Panc1 (cell line): ENCODE results near the gene ARHGDIA. TPM values are rescaled to one million over a fixed set of nuclear protein-coding genes. Genes with fewer than 3 reads are reported as not detected.

Source experiments
- ATAC-seq: fragments of 200-7000 bp; cut with Tn5 transposase; 2 replicates; pipeline ENCODE4 v1.9.1; 2020; ENCODE audit warnings: mild to moderate bottlenecking, moderate library complexity
- BruUV-seq: library from RNA; stranded (reverse); fragments of 400-500 nt; replicated peaks from 2 replicates; lab custom pipeline; 2021; lab: Mats Ljungman, UMichigan
- CTCF ChIA-PET: fragments of 300-600 bp; sonication (Branson Sonifier 250); formaldehyde crosslinking; loops from one replicate; lab custom pipeline; 2022; ENCODE audit warnings: antibody characterized with exemption; lab: Charles Lee
- POLR2A ChIA-PET: fragments of 300-600 bp; sonication (Branson Sonifier 250); formaldehyde crosslinking; loops from one replicate; lab custom pipeline; 2022; ENCODE audit warnings: antibody characterized with exemption; lab: Charles Lee
- DNase-seq: peaks from one replicate; pipeline ENCODE4 v3.0.0-alpha.2; 2010; ENCODE audit warnings: low read depth, low spot score
- H3K27ac ChIP-seq: 2 replicates; pipeline ENCODE4 v1.5.1; 2011; ENCODE audit warnings: mild to moderate bottlenecking, low read length, inconsistent platforms
- H3K27me3 ChIP-seq: fragments of 200-500 bp; sonication (Bioruptor generic); 2 replicates; pipeline ENCODE4 v1.6.0; 2014; ENCODE audit warnings: low read length, inconsistent platforms; ENCODE audit not compliant: control insufficient read depth, insufficient read depth
- H3K36me3 ChIP-seq: fragments of 200-500 bp; sonication (Bioruptor generic); 2 replicates; pipeline ENCODE4 v1.5.1; 2014; ENCODE audit warnings: inconsistent platforms, mild to moderate bottlenecking, low read length, moderate library complexity; ENCODE audit not compliant: control insufficient read depth, insufficient read depth
- H3K4me1 ChIP-seq: 2 replicates; pipeline ENCODE4 v1.5.1; 2011; ENCODE audit warnings: inconsistent platforms, mild to moderate bottlenecking, low read length, moderate library complexity; ENCODE audit not compliant: control insufficient read depth, insufficient read depth
- H3K4me3 ChIP-seq, 2 experiments: 2 replicates each; pipeline ENCODE4 v1.5.1; 2011 to 2012; ENCODE audit warnings: low read depth in 2 of 2, low read length in 2 of 2, mild to moderate bottlenecking in 2 of 2, inconsistent platforms in 1 of 2, moderate library complexity in 1 of 2
- H3K9me3 ChIP-seq: fragments of 200-500 bp; sonication (Bioruptor generic); 2 replicates; pipeline ENCODE4 v1.5.1; 2014; ENCODE audit warnings: low read depth, mild to moderate bottlenecking, inconsistent platforms, low read length, moderate library complexity; ENCODE audit not compliant: control insufficient read depth, insufficient read depth
- CTCF ChIP-seq: fragments of 450-650 bp; IDR thresholded peaks from 2 replicates; pipeline ENCODE4 v1.5.1; 2017; ENCODE audit warnings: mild to moderate bottlenecking
- POLR2AphosphoS5 ChIP-seq: IDR thresholded peaks from 2 replicates; pipeline ENCODE4 v1.6.1; 2012; ENCODE audit warnings: mild to moderate bottlenecking, low read depth, low read length, moderate library complexity
- SIN3A ChIP-seq: IDR thresholded peaks from 2 replicates; pipeline ENCODE4 v1.6.1; 2012; ENCODE audit warnings: low read depth, mild to moderate bottlenecking, low read length, moderate library complexity, borderline replicate concordance; ENCODE audit not compliant: insufficient read depth
- TCF7L2 ChIP-seq: IDR thresholded peaks from 2 replicates; pipeline ENCODE4 v1.6.1; 2011; ENCODE audit warnings: mild to moderate bottlenecking, low read depth, low read length, inconsistent platforms
- in situ Hi-C: cut with HindIII; loops from 2 replicates; pipeline ENCODE4 v1.10.0; 2016; ENCODE audit warnings: low sequenced_read_pairs, low pct_unique_long_range_greater_than_20kb
- intact Hi-C: fragments of 100-400 bp; cut with micrococcal nuclease; formaldehyde crosslinking; loops from one replicate; pipeline ENCODE4 v1.10.0; 2022; ENCODE audit not compliant: unreplicated experiment
- total RNA-seq: library from RNA; stranded (reverse); gene quantifications from one replicate; pipeline ENCODE4 v1.2.1, GENCODE V29; 2021; ENCODE audit not compliant: unreplicated experiment
- TF ChIP-seq, protein P1 (sequence below), 2 experiments: IDR thresholded peaks; 2 replicates each; pipeline ENCODE4 v1.6.1; 2011 to 2012; ENCODE audit warnings: low read depth in 2 of 2, control low read depth in 1 of 2, low read length in 1 of 2, mild to moderate bottlenecking in 1 of 2, moderate library complexity in 1 of 2; ENCODE audit not compliant: insufficient read depth in 1 of 2

The ARHGDIA gene
- total RNA-seq, 1 experiment from 2014 or later = 420 TPM

- Histone ChIP-seq H3K27ac (peak overlapping the region; percentile 90), H3K36me3 (peaks cover 33% of the 10 kb centered on the region), H3K4me3 (peak overlapping the region; percentile 85 to 95), H3K9me3 (no peaks in the 10 kb centered on the region), H3K4me1 (peaks cover 9% of the 10 kb centered on the region), H3K27me3 (no peaks in the 10 kb centered on the region)
- ATAC-seq (no peak; the same call in 1 of the 2 replicates), DNase-seq (no peak)
- no TSS peak for BruUV-seq
- TF ChIP-seq SIN3A (no peak), TCF7L2 (no peak), POLR2AphosphoS5 (no peak)
- TF ChIP-seq, protein P1, sequence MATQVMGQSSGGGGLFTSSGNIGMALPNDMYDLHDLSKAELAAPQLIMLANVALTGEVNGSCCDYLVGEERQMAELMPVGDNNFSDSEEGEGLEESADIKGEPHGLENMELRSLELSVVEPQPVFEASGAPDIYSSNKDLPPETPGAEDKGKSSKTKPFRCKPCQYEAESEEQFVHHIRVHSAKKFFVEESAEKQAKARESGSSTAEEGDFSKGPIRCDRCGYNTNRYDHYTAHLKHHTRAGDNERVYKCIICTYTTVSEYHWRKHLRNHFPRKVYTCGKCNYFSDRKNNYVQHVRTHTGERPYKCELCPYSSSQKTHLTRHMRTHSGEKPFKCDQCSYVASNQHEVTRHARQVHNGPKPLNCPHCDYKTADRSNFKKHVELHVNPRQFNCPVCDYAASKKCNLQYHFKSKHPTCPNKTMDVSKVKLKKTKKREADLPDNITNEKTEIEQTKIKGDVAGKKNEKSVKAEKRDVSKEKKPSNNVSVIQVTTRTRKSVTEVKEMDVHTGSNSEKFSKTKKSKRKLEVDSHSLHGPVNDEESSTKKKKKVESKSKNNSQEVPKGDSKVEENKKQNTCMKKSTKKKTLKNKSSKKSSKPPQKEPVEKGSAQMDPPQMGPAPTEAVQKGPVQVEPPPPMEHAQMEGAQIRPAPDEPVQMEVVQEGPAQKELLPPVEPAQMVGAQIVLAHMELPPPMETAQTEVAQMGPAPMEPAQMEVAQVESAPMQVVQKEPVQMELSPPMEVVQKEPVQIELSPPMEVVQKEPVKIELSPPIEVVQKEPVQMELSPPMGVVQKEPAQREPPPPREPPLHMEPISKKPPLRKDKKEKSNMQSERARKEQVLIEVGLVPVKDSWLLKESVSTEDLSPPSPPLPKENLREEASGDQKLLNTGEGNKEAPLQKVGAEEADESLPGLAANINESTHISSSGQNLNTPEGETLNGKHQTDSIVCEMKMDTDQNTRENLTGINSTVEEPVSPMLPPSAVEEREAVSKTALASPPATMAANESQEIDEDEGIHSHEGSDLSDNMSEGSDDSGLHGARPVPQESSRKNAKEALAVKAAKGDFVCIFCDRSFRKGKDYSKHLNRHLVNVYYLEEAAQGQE (IDR thresholded peaks at IDR 0.05; ENCODE audit: insufficient read depth in 1 of 2, low read depth in 2 of 2, low read length in 1 of 2) = peak in 1 of 2 experiments; percentile 21; a peak in 1 of 4 replicates
- intact Hi-C loops (no loop called here), in situ Hi-C loops (no loop called here)
- ChIA-PET POLR2A (no interaction called here), CTCF (no interaction called here)
Observed at GRCh38 chr17:81890447-81891302, 19.5 kb upstream of the ARHGDIA start.

DNA sequence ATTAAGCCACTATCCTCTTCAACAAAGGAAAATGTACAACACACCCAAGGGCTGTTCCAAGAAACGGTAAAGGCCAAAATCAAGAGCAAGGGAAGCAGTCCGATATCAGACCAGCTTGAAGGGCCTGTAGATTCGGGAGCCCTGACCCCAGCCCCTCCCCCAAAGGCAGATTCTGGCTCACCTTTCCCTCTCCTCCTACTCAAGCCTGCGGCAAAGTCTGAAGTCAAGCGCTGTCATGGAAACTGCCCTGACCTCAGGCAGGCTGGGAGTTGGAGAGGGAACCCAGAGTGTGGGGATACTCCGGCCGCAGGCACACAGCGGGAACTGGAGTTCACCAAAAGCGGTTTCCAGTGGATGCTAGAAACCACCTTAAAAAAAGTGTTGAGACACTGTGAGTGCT is 18.5 kb upstream of the ARHGDIA start:
- Histone ChIP-seq H3K4me3 (peak overlapping the region; percentile 85 to 95), H3K27ac (peak overlapping the region; percentile 90), H3K27me3 (no peaks in the 10 kb centered on the region), H3K4me1 (peaks cover 9% of the 10 kb centered on the region), H3K36me3 (peaks cover 33% of the 10 kb centered on the region), H3K9me3 (no peaks in the 10 kb centered on the region)
- CTCF ChIA-PET = no interaction called here
- no TSS peak for BruUV-seq
- ATAC-seq (no peak), DNase-seq (no peak)
- intact Hi-C loops = no loop called here
- no peak for TF ChIP-seq POLR2AphosphoS5
- TF ChIP-seq, protein P1 (IDR thresholded peaks at IDR 0.05; ENCODE audit: insufficient read depth in 1 of 2, low read depth in 2 of 2, low read length in 1 of 2) = no peak
- no peak for TF ChIP-seq SIN3A
- TF ChIP-seq TCF7L2 = no peak
- TF ChIP-seq CTCF = no peak
- in situ Hi-C loops = no loop called here
- POLR2A ChIA-PET = no interaction called here
